ENCODE measurements around the gene NHLRC1.

- no peak for TF ChIP-seq CTCF (IDR thresholded peaks at IDR 0.05; ENCODE audit: borderline replicate concordance, extremely low read depth, low read length, poor library complexity, severe bottlenecking)
- no peak for TF ChIP-seq EZH2 (IDR thresholded peaks at IDR 0.05; ENCODE audit: borderline replicate concordance, low read depth, low read length, severe bottlenecking)
Measured at GRCh38 chr6:18100296-18100695, 22.2 kb downstream of the NHLRC1 start.
